ENCODE data around the gene NXPH4. TPM values are rescaled to one million over a fixed set of nuclear protein-coding genes. Genes with fewer than 3 reads are reported as not detected.

The NXPH4 gene
- total RNA-seq, 1 donor from 2014 or later = not detected

DNA sequence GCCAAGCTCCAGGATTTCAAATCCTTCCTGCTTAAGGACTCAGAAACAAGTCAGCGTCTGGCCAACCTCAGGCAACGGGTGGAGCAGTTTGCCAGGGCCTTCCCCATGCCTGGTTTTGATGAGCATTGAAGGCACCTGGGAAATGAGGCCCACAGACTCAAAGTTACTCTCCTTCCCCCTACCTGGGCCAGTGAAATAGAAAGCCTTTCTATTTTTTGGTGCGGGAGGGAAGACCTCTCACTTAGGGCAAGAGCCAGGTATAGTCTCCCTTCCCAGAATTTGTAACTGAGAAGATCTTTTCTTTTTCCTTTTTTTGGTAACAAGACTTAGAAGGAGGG is 17.6 kb downstream of the NXPH4 start:
- Histone ChIP-seq H3K36me3 (peaks cover 34% of the 10 kb centered on the region), H3K9me3 (no peaks in the 10 kb centered on the region), H3K4me3 (no peak overlapping the region), H3K27me3 (ENCODE audit: low read depth) (peaks cover 36% of the 10 kb centered on the region), H3K4me1 (peaks cover 35% of the 10 kb centered on the region), H3K27ac (no peak overlapping the region)
- TF ChIP-seq, protein P1, sequence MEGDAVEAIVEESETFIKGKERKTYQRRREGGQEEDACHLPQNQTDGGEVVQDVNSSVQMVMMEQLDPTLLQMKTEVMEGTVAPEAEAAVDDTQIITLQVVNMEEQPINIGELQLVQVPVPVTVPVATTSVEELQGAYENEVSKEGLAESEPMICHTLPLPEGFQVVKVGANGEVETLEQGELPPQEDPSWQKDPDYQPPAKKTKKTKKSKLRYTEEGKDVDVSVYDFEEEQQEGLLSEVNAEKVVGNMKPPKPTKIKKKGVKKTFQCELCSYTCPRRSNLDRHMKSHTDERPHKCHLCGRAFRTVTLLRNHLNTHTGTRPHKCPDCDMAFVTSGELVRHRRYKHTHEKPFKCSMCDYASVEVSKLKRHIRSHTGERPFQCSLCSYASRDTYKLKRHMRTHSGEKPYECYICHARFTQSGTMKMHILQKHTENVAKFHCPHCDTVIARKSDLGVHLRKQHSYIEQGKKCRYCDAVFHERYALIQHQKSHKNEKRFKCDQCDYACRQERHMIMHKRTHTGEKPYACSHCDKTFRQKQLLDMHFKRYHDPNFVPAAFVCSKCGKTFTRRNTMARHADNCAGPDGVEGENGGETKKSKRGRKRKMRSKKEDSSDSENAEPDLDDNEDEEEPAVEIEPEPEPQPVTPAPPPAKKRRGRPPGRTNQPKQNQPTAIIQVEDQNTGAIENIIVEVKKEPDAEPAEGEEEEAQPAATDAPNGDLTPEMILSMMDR (IDR thresholded peaks at IDR 0.05) = no peak
- intact Hi-C loops (cut with DNase I) = no loop called here
- ATAC-seq (no peak), DNase-seq (no peak)

DNA sequence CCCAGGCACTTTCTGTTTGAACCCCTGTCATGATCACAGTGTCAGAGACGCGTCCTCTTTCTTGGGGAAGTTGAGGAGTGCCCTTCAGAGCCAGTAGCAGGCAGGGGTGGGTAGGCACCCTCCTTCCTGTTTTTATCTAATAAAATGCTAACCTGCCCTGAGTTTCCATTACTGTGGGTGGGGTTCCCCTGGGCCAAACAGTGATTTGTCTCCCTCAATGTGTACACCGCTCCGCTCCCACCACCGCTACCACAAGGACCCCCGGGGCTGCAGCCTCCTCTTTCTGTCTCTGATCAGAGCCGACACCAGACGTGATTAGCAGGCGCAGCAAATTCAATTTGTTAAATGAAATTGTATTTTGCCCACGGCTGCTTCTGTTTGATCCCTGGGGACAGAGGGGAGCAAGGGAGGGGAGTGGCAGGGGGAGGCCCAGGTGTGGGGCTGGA is 18.0 kb downstream of the NXPH4 start:
- ATAC-seq (no peak), DNase-seq (peak; percentile 30)
- H3K36me3 ChIP-seq = peaks cover 34% of the 10 kb centered on the region
- no peaks in the 10 kb centered on the region for H3K9me3 ChIP-seq
- TF ChIP-seq, protein P1 (IDR thresholded peaks at IDR 0.05) = no peak
- no peak overlapping the region for H3K27ac ChIP-seq
- H3K27me3 ChIP-seq (ENCODE audit: low read depth) = peaks cover 39% of the 10 kb centered on the region
- intact Hi-C loops (cut with DNase I) = no loop called here
- H3K4me3 ChIP-seq = no peak overlapping the region
- H3K4me1 ChIP-seq = peaks cover 37% of the 10 kb centered on the region

DNA sequence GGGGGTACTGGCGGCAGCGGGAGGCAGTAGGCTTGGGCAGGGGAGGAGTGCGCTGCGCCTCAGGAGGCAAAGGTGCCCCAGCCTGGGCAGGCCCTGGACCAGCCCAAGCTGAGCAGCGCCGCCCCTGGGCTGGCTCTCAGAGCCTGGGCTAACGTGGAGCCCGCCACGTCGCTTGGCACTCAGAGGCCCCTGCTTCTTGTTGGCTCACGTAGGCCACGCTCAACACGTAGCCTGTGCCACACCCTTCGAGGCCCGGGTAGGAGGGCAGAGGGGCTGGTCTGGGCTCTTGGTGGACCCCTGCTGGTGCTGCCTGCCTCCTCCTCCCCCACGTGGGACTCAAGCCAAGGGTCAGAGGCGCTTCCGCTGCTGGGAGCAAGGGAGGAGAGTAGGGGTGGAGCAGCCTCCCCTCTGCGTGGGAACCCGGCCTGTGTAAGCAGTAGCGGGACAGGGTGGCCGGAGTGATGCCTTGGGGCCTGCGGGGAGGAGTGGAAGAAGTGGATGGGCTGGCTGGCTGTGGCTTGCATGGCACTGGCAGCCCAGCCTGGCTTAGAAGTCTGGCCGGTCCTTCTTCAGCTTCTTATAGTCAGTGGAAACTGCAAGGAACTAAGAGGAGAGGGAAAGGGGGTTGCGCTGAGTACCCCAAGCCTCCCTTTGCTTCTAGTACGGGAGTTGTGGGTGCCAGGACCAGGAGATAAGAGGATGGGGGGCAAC is 18.6 kb downstream of the NXPH4 start:
- H3K27ac ChIP-seq = peak overlapping the region; percentile 36
- peak overlapping the region; percentile 28 for H3K4me3 ChIP-seq
- intact Hi-C loops (cut with DNase I) = no loop called here
- ATAC-seq (no peak), DNase-seq (peak; percentile 45)
- H3K4me1 ChIP-seq = peaks cover 40% of the 10 kb centered on the region
- peaks cover 34% of the 10 kb centered on the region for H3K36me3 ChIP-seq
- peaks cover 45% of the 10 kb centered on the region for H3K27me3 ChIP-seq (ENCODE audit: low read depth)
- TF ChIP-seq, protein P1 (IDR thresholded peaks at IDR 0.05) = no peak
- no peaks in the 10 kb centered on the region for H3K9me3 ChIP-seq

DNA sequence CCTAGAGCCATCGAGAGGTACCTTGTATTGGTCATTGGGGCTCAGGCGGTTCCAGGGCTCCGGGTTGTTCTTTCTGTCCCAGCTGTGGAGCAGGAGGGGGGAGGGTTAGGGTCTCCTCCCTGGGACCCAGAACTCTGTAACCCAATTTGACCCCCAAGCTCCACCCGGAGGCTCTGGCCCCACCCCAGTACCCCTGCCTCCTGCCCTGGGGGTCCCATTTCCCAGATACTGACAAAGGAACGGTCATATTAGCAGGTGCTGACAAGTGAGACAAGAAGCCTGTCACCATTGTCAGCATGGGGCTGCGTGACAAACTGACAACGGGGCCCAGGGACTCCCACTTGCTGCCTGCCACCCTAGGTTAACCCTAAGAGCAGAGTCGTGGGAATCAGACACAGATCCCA is 19.1 kb downstream of the NXPH4 start:
- intact Hi-C loops (cut with DNase I) = no loop called here
- Histone ChIP-seq H3K27me3 (ENCODE audit: low read depth) (peaks cover 51% of the 10 kb centered on the region), H3K4me3 (peak overlapping the region; percentile 28), H3K36me3 (peaks cover 34% of the 10 kb centered on the region), H3K4me1 (peaks cover 40% of the 10 kb centered on the region), H3K27ac (peak overlapping the region; percentile 36), H3K9me3 (no peaks in the 10 kb centered on the region)
- ATAC-seq = no peak
- no peak for DNase-seq
- TF ChIP-seq, protein P1 (IDR thresholded peaks at IDR 0.05) = no peak

DNA sequence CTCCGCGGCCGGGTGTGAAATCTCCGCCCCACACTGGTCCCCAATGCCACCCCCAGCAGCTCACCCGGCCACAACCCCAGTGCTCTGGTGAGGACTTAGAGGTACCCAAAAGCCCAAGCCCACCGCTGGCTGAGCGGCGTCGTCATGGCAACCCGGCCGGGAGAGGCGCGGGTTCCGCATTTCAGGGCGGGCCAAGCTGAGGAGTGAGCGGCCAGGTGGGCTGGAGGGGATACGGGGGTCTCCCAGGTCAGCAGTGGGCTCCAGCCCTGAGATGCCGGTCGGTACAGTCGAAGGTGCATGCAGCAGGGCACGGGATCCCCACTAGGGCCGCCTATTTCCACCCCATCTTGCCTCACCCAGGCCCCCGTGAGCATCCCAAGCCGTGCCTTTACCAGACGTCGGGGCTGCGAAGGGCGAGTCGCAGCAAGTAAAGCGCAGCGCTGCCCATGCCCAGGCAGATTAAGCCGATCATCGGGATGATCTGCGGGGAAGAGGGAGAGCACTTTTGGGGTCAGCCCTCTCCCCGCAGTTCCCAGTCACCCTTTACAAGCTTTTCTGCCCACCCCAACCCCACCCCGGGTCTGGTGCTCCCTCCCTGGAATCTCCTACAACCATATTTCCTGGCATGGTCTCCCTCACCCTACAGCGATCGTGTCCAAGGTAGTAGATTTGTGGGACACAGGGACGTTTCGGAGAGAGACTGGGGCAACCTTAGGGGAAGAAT is 19.8 kb downstream of the NXPH4 start:
- intact Hi-C loops (cut with DNase I) = no loop called here
- TF ChIP-seq, protein P1 (IDR thresholded peaks at IDR 0.05) = no peak
- no peak for ATAC-seq
- H3K36me3 ChIP-seq = peaks cover 33% of the 10 kb centered on the region
- peaks cover 41% of the 10 kb centered on the region for H3K4me1 ChIP-seq
- DNase-seq = peak; percentile 50
- H3K27ac ChIP-seq = no peak overlapping the region
- no peaks in the 10 kb centered on the region for H3K9me3 ChIP-seq
- H3K4me3 ChIP-seq = peak overlapping the region; percentile 28
- peaks cover 57% of the 10 kb centered on the region for H3K27me3 ChIP-seq (ENCODE audit: low read depth)
